ENCODE data around the gene CHD6. TPM values are rescaled to one million over a fixed set of nuclear protein-coding genes. Genes with fewer than 3 reads are reported as not detected.
A peak's percentile ranks its signal among the peaks of the same experiment; 100 is the strongest.
"Not testable (repeated sequence)": the region's sequence is repeated elsewhere in the genome, so short reads cannot be mapped to it uniquely, and the experiment has no call there.

Gene CHD6
- total and polyA plus RNA-seq, 5 donors from 2014 or later: 33.4 to 87.4 (median 39.7) TPM

- DNase-seq: no peak
- Histone ChIP-seq H3K4me1 (ENCODE audit: control insufficient read depth, insufficient read depth, low read length, poor library complexity, severe bottlenecking) (no peaks in the 10 kb centered on the region), H3K27me3 (ENCODE audit: control insufficient read depth, insufficient read depth, low read length) (no peaks in the 10 kb centered on the region), H3K9me3 (ENCODE audit: control insufficient read depth in 2 of 2, low read length in 2 of 2) (peaks cover 0 to 2% of the 10 kb centered on the region in 2 experiments), H3K36me3 (ENCODE audit: control insufficient read depth, insufficient read depth, low read length) (peaks cover 22% of the 10 kb centered on the region), H3K27ac (ENCODE audit: insufficient read depth, low read length, poor library complexity, severe bottlenecking) (no peak overlapping the region), H3K4me3 (ENCODE audit: low read depth, low read length) (no peak overlapping the region)
- Mint-ChIP-seq H3K4me1 (peaks cover 12 to 22% (median 14%) of the 10 kb centered on the region in 4 donors), H3K9me3 (peaks cover 0 to 10% (median 0%) of the 10 kb centered on the region in 7 donors), H3K36me3 (peaks cover 32% of the 10 kb centered on the region), H3K4me3 (no peak overlapping the region), H3K27me3 (no peaks in the 10 kb centered on the region), H3K27ac (no peak overlapping the region)
- ATAC-seq (ENCODE audit: low read depth in 2 of 2): no peak
These were observed 80.3 kb downstream of the CHD6 start for GRCh38 chr20:41537865-41538264.

- H3K4me3 Mint-ChIP-seq; H3K27me3 Mint-ChIP-seq; DNase-seq; H3K27ac Mint-ChIP-seq; H3K4me3 ChIP-seq (ENCODE audit: low read depth, low read length); H3K27me3 ChIP-seq (ENCODE audit: control insufficient read depth, insufficient read depth, low read length); H3K4me1 ChIP-seq (ENCODE audit: control insufficient read depth, insufficient read depth, low read length, poor library complexity, severe bottlenecking); H3K9me3 Mint-ChIP-seq; ATAC-seq (ENCODE audit: low read depth in 2 of 2); H3K9me3 ChIP-seq (ENCODE audit: control insufficient read depth in 2 of 2, low read length in 2 of 2); H3K27ac ChIP-seq (ENCODE audit: insufficient read depth, low read length, poor library complexity, severe bottlenecking): not testable (repeated sequence)
- H3K36me3 Mint-ChIP-seq: peaks cover 37% of the 10 kb centered on the region
- peaks cover 37% of the 10 kb centered on the region for H3K36me3 ChIP-seq (ENCODE audit: control insufficient read depth, insufficient read depth, low read length)
- peaks cover 7 to 23% (median 15%) of the 10 kb centered on the region in 4 donors for H3K4me1 Mint-ChIP-seq
These were observed 82.6 kb downstream of the CHD6 start for GRCh38 chr20:41535551-41535950.

GRCh38 chr20:41534842-41535241 lies 83.3 kb downstream of the CHD6 start:
- Histone ChIP-seq H3K9me3 (ENCODE audit: control insufficient read depth in 2 of 2, low read length in 2 of 2) (peaks cover 0 to 2% of the 10 kb centered on the region in 2 experiments), H3K36me3 (ENCODE audit: control insufficient read depth, insufficient read depth, low read length) (peaks cover 43% of the 10 kb centered on the region), H3K4me3 (ENCODE audit: low read depth, low read length) (no peak overlapping the region), H3K27me3 (ENCODE audit: control insufficient read depth, insufficient read depth, low read length) (no peaks in the 10 kb centered on the region), H3K27ac (ENCODE audit: insufficient read depth, low read length, poor library complexity, severe bottlenecking) (no peak overlapping the region), H3K4me1 (ENCODE audit: control insufficient read depth, insufficient read depth, low read length, poor library complexity, severe bottlenecking) (no peaks in the 10 kb centered on the region)
- H3K4me1 Mint-ChIP-seq: peaks cover 0 to 23% (median 16%) of the 10 kb centered on the region in 4 donors
- peaks cover 0 to 10% (median 0%) of the 10 kb centered on the region in 7 donors for H3K9me3 Mint-ChIP-seq
- peak overlapping the region in 1 of 3 donors; percentile 32 for H3K27ac Mint-ChIP-seq
- H3K4me3 Mint-ChIP-seq: no peak overlapping the region
- DNase-seq: no peak
- no peaks in the 10 kb centered on the region for H3K27me3 Mint-ChIP-seq
- H3K36me3 Mint-ChIP-seq: peaks cover 32% of the 10 kb centered on the region
- ATAC-seq (ENCODE audit: low read depth in 2 of 2): no peak

GRCh38 chr20:41534170-41534569 lies 84.0 kb downstream of the CHD6 start:
- Mint-ChIP-seq H3K4me1 (peaks cover 0 to 27% (median 20%) of the 10 kb centered on the region in 4 donors), H3K27me3 (no peaks in the 10 kb centered on the region), H3K27ac (no peak overlapping the region), H3K9me3 (peaks cover 0 to 8% (median 0%) of the 10 kb centered on the region in 7 donors), H3K4me3 (no peak overlapping the region), H3K36me3 (peaks cover 32% of the 10 kb centered on the region)
- Histone ChIP-seq H3K4me1 (ENCODE audit: control insufficient read depth, insufficient read depth, low read length, poor library complexity, severe bottlenecking) (no peaks in the 10 kb centered on the region), H3K9me3 (ENCODE audit: control insufficient read depth in 2 of 2, low read length in 2 of 2) (peaks cover 0 to 2% of the 10 kb centered on the region in 2 experiments), H3K4me3 (ENCODE audit: low read depth, low read length) (no peak overlapping the region), H3K27me3 (ENCODE audit: control insufficient read depth, insufficient read depth, low read length) (no peaks in the 10 kb centered on the region), H3K27ac (ENCODE audit: insufficient read depth, low read length, poor library complexity, severe bottlenecking) (no peak overlapping the region), H3K36me3 (ENCODE audit: control insufficient read depth, insufficient read depth, low read length) (peaks cover 43% of the 10 kb centered on the region)
- no peak for ATAC-seq (ENCODE audit: low read depth in 2 of 2)
- DNase-seq: no peak

GRCh38 chr20:41533537-41534136 lies 84.5 kb downstream of the CHD6 start:
- ATAC-seq (ENCODE audit: low read depth in 2 of 2) (no peak), DNase-seq (no peak)
- H3K27ac Mint-ChIP-seq: peak overlapping the region in 1 of 3 donors; percentile 69
- no peaks in the 10 kb centered on the region for H3K27me3 Mint-ChIP-seq
- peaks cover 40% of the 10 kb centered on the region for H3K36me3 ChIP-seq (ENCODE audit: control insufficient read depth, insufficient read depth, low read length)
- no peak overlapping the region for H3K4me3 Mint-ChIP-seq
- H3K9me3 Mint-ChIP-seq: peaks cover 0 to 6% (median 0%) of the 10 kb centered on the region in 7 donors
- no peak overlapping the region for H3K4me3 ChIP-seq (ENCODE audit: low read depth, low read length)
- peaks cover 0 to 27% (median 21%) of the 10 kb centered on the region in 4 donors for H3K4me1 Mint-ChIP-seq
- no peaks in the 10 kb centered on the region for H3K27me3 ChIP-seq (ENCODE audit: control insufficient read depth, insufficient read depth, low read length)
- H3K9me3 ChIP-seq (ENCODE audit: control insufficient read depth in 2 of 2, low read length in 2 of 2): peaks cover 0 to 2% of the 10 kb centered on the region in 2 experiments
- H3K27ac ChIP-seq (ENCODE audit: insufficient read depth, low read length, poor library complexity, severe bottlenecking): no peak overlapping the region
- no peaks in the 10 kb centered on the region for H3K4me1 ChIP-seq (ENCODE audit: control insufficient read depth, insufficient read depth, low read length, poor library complexity, severe bottlenecking)
- H3K36me3 Mint-ChIP-seq: peaks cover 29% of the 10 kb centered on the region

GRCh38 chr20:41532935-41533334 lies 85.2 kb downstream of the CHD6 start:
- DNase-seq: no peak
- Mint-ChIP-seq H3K9me3 (peaks cover 0 to 6% (median 0%) of the 10 kb centered on the region in 7 donors), H3K4me3 (no peak overlapping the region), H3K27ac (peak overlapping the region in 2 of 3 donors; percentile 69 to 76), H3K36me3 (peaks cover 28% of the 10 kb centered on the region), H3K27me3 (no peaks in the 10 kb centered on the region), H3K4me1 (peaks cover 0 to 30% (median 21%) of the 10 kb centered on the region in 4 donors)
- H3K4me1 ChIP-seq (ENCODE audit: control insufficient read depth, insufficient read depth, low read length, poor library complexity, severe bottlenecking): no peaks in the 10 kb centered on the region
- ATAC-seq (ENCODE audit: low read depth in 2 of 2): no peak
- no peaks in the 10 kb centered on the region for H3K27me3 ChIP-seq (ENCODE audit: control insufficient read depth, insufficient read depth, low read length)
- H3K36me3 ChIP-seq (ENCODE audit: control insufficient read depth, insufficient read depth, low read length): peaks cover 34% of the 10 kb centered on the region
- no peak overlapping the region for H3K27ac ChIP-seq (ENCODE audit: insufficient read depth, low read length, poor library complexity, severe bottlenecking)
- H3K4me3 ChIP-seq (ENCODE audit: low read depth, low read length): no peak overlapping the region
- peaks cover 0 to 2% of the 10 kb centered on the region in 2 experiments for H3K9me3 ChIP-seq (ENCODE audit: control insufficient read depth in 2 of 2, low read length in 2 of 2)

- Histone ChIP-seq H3K27me3 (ENCODE audit: control insufficient read depth, insufficient read depth, low read length) (no peaks in the 10 kb centered on the region), H3K4me3 (ENCODE audit: low read depth, low read length) (no peak overlapping the region), H3K4me1 (ENCODE audit: control insufficient read depth, insufficient read depth, low read length, poor library complexity, severe bottlenecking) (no peaks in the 10 kb centered on the region), H3K9me3 (ENCODE audit: control insufficient read depth in 2 of 2, low read length in 2 of 2) (no peaks in the 10 kb centered on the region), H3K27ac (ENCODE audit: insufficient read depth, low read length, poor library complexity, severe bottlenecking) (no peak overlapping the region), H3K36me3 (ENCODE audit: control insufficient read depth, insufficient read depth, low read length) (peaks cover 28% of the 10 kb centered on the region)
- DNase-seq (no peak), ATAC-seq (ENCODE audit: low read depth in 2 of 2) (no peak)
- Mint-ChIP-seq H3K4me1 (peaks cover 10 to 35% (median 22%) of the 10 kb centered on the region in 4 donors), H3K4me3 (no peak overlapping the region), H3K27me3 (no peaks in the 10 kb centered on the region), H3K36me3 (peaks cover 21% of the 10 kb centered on the region), H3K27ac (peak overlapping the region in 1 of 3 donors; percentile 15), H3K9me3 (no peaks in the 10 kb centered on the region)
These were observed 86.5 kb downstream of the CHD6 start for GRCh38 chr20:41531518-41532275.

All from CD4-positive, CD25-positive, alpha-beta regulatory T cell (primary cell).